HepG2 (cell line): ENCODE measurements around the gene MAPRE3. TPM values are rescaled to one million over a fixed set of nuclear protein-coding genes. Genes with fewer than 3 reads are reported as not detected.

Experiments used
- ATAC-seq: fragments of 200-7000 bp; cut with Tn5 transposase; 3 replicates; pipeline ENCODE4 v1.9.1; 2020; ENCODE audit warnings: mild to moderate bottlenecking, moderate library complexity
- BruUV-seq: library from RNA; stranded (reverse); fragments of 400-500 nt; replicated peaks from 2 replicates; lab custom pipeline; 2021; lab: Mats Ljungman, UMichigan
- CTCF ChIA-PET: fragments of 300-600 bp; formaldehyde crosslinking; extraction: SDS; loops from one replicate; lab custom pipeline; 2021; ENCODE audit warnings: low total read pairs, inconsistent platforms, low intra/inter-chr PET ratio; lab: Yijun Ruan, JAX
- POLR2A ChIA-PET: fragments of 350-600 bp; sonication (Branson Sonifier 250); formaldehyde crosslinking; loops from one replicate; lab custom pipeline; 2020; ENCODE audit warnings: antibody characterized with exemption, inconsistent platforms; lab: Yijun Ruan, JAX
- DNase-seq: peaks from one replicate; pipeline ENCODE4 v3.0.0-alpha.2; 2015; ENCODE audit warnings: low spot score
- FAIRE-seq: peaks from 3 replicates; lab custom pipeline; 2011; peaks lifted over from hg19 to GRCh38; lab: Jason Lieb, UNC
- H2AFZ ChIP-seq: one replicate; pipeline ENCODE4 v1.6.1; 2011; ENCODE audit warnings: low read length, inconsistent platforms
- H3K27ac ChIP-seq: fragments of 300-600 bp; 3 replicates; pipeline ENCODE4 v1.8.0; 2011; ENCODE audit warnings: mixed run types, mild to moderate bottlenecking, mixed read lengths, low read length, inconsistent platforms; ENCODE audit not compliant: insufficient read depth; ENCODE audit errors: extremely low read length
- H3K27me3 ChIP-seq, 2 experiments: fragments of 200-600 bp in 1 of 2; 2 replicates in 1 of 2; 3 replicates in 1 of 2; pipeline versions ENCODE4 v1.6.0 to v1.8.0; 2011; ENCODE audit warnings: low read length in 2 of 2, mild to moderate bottlenecking in 2 of 2, moderate library complexity in 2 of 2, inconsistent platforms in 1 of 2; ENCODE audit not compliant: insufficient read depth in 2 of 2, control insufficient read depth in 1 of 2
- H3K36me3 ChIP-seq, 2 experiments: fragments of 200-600 bp in 1 of 2; replicated peaks in 1 of 2; 2 replicates in 1 of 2; 3 replicates in 1 of 2; pipeline versions ENCODE4 v1.5.1 to v1.8.0; 2011; ENCODE audit warnings: low read length in 2 of 2, inconsistent platforms in 1 of 2; ENCODE audit not compliant: insufficient read depth in 2 of 2, control insufficient read depth in 1 of 2
- H3K4me1 ChIP-seq: 2 replicates; pipeline ENCODE4 v1.5.1; 2012; ENCODE audit warnings: low read length, inconsistent platforms; ENCODE audit not compliant: insufficient read depth
- H3K4me2 ChIP-seq: 2 replicates; pipeline ENCODE4 v1.6.0; 2011; ENCODE audit warnings: low read depth, low read length, inconsistent platforms
- H3K4me3 ChIP-seq, 3 experiments: fragments of 200-600 bp in 1 of 3; sonication (generic), shearing (Covaris generic) in 1 of 3; replicated peaks in 1 of 3; 2 replicates each; pipeline ENCODE4 v1.5.1; 2011 to 2016; ENCODE audit warnings: low read length in 3 of 3, inconsistent platforms in 2 of 3, low read depth in 2 of 3, mild to moderate bottlenecking in 2 of 3, control low read depth in 1 of 3, mixed read lengths in 1 of 3; ENCODE audit not compliant: insufficient read depth in 1 of 3
- H3K79me2 ChIP-seq: one replicate; pipeline ENCODE4 v1.6.1; 2011; ENCODE audit warnings: low read length, inconsistent platforms; ENCODE audit not compliant: insufficient read depth
- H3K9ac ChIP-seq: 2 replicates; pipeline ENCODE4 v1.6.0; 2011; ENCODE audit warnings: mild to moderate bottlenecking, low read depth, low read length, inconsistent platforms; ENCODE audit not compliant: insufficient read depth
- H3K9me3 ChIP-seq: 2 replicates; pipeline ENCODE4 v1.5.1; 2012; ENCODE audit warnings: mild to moderate bottlenecking, low read length
- H4K20me1 ChIP-seq: 2 replicates; pipeline ENCODE4 v1.6.0; 2011; ENCODE audit warnings: inconsistent platforms, mild to moderate bottlenecking, low read length, moderate library complexity; ENCODE audit not compliant: insufficient read depth
- EZH2 ChIP-seq: conservative IDR thresholded peaks from 2 replicates; pipeline ENCODE4 v1.6.1; 2012; ENCODE audit warnings: mild to moderate bottlenecking, low read depth, low read length, moderate library complexity
- GPN1 ChIP-seq: sonication (generic); formaldehyde crosslinking; IDR thresholded peaks from 2 replicates; pipeline ENCODE4 v1.5.1; 2020; ENCODE audit warnings: missing genetic modification reagents, borderline replicate concordance
- TBX2 ChIP-seq: sonication (generic); formaldehyde crosslinking; IDR thresholded peaks from 2 replicates; pipeline ENCODE4 v1.5.0; 2020; ENCODE audit warnings: missing genetic modification reagents, mild to moderate bottlenecking, borderline replicate concordance
- ZNF883 ChIP-seq: sonication (generic); formaldehyde crosslinking; IDR thresholded peaks from 2 replicates; pipeline ENCODE4 v1.5.1; 2020; ENCODE audit warnings: mild to moderate bottlenecking, missing genetic modification reagents; ENCODE audit errors: not compliant biosample characterization
- WGBS: methylation state at CpG from one replicate; pipeline ENCODE4 v1.1.6; 2017; ENCODE audit warnings: low lambda C conversion rate; 5-methylcytosine and 5-hydroxymethylcytosine counted together
- in situ Hi-C: cut with HindIII; loops from 2 replicates; pipeline ENCODE4 v1.10.0; 2017; ENCODE audit warnings: low pct_unique_long_range_greater_than_20kb; ENCODE audit not compliant: extremely low pct_ligation_motif_present
- intact Hi-C: fragments of 100-400 bp; cut with micrococcal nuclease; formaldehyde crosslinking; loops from one replicate; pipeline ENCODE4 v1.10.0; 2022; ENCODE audit not compliant: unreplicated experiment
- polyA plus RNA-seq, 8 experiments: library from polyadenylated mRNA; depleted of rRNA in 3 of 8; stranded (reverse) in 7 of 8; unstranded in 1 of 8; fragments of >200 nt; fragmentation: Illumina TruSeq in 4 of 8; extraction: Trizol in 4 of 8; gene quantifications; 2 replicates each; pipeline versions ENCODE4 v1.2.1 to v1.2.3, GENCODE V29; 2011 to 2016; ENCODE audit warnings: low read depth in 4 of 8, missing spikeins in 1 of 8, mixed read lengths in 1 of 8; ENCODE audit not compliant: insufficient read depth in 1 of 8
- total RNA-seq, 5 experiments: library from RNA; depleted of rRNA; stranded (reverse); fragments of >200 nt; fragmentation: Illumina TruSeq; extraction: Trizol; gene quantifications; 2 replicates each; pipeline ENCODE4 v1.2.3, GENCODE V29; 2016; ENCODE audit warnings: low read depth in 1 of 5
- TF ChIP-seq, protein P1 (sequence below): sonication (generic); formaldehyde crosslinking; IDR thresholded peaks from 2 replicates; pipeline ENCODE4 v1.5.0; 2020; ENCODE audit warnings: mild to moderate bottlenecking, missing genetic modification reagents
- TF ChIP-seq, protein P2 (sequence below): sonication (generic); formaldehyde crosslinking; conservative IDR thresholded peaks from 2 replicates; pipeline ENCODE4 v1.8.0; 2022; ENCODE audit warnings: missing genetic modification reagents
- TF ChIP-seq, protein P3 (sequence below): sonication (generic); formaldehyde crosslinking; IDR thresholded peaks from 2 replicates; pipeline ENCODE4 v1.8.0; 2022; ENCODE audit warnings: mild to moderate bottlenecking, missing genetic modification reagents, borderline replicate concordance

The MAPRE3 gene
- total and polyA plus RNA-seq, 2 of the 13 experiments (the other 11 are each of a cell fraction or from before 2014, with no cell fraction given): 0.31 to 0.91 TPM

DNA sequence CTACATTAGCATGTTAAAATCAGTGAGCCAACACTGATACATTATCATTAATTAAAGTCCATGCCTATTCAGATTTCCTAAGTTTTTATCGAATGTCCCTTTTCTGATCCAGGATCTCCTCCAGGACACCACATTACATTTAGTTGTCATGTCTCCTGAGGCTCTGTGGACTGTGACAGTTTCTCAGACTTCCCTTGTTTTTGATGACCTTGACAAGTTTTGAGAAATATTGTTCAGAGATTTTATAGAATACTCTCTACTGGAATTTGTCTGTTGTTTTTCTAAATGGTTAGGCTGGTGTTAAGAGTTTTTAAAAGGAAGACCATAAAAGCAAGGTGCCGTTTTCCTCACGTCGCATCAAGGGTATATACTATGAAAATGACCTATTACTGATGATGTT lies 16.3 kb upstream of the MAPRE3 start (continued):
- TF ChIP-seq, protein P1, sequence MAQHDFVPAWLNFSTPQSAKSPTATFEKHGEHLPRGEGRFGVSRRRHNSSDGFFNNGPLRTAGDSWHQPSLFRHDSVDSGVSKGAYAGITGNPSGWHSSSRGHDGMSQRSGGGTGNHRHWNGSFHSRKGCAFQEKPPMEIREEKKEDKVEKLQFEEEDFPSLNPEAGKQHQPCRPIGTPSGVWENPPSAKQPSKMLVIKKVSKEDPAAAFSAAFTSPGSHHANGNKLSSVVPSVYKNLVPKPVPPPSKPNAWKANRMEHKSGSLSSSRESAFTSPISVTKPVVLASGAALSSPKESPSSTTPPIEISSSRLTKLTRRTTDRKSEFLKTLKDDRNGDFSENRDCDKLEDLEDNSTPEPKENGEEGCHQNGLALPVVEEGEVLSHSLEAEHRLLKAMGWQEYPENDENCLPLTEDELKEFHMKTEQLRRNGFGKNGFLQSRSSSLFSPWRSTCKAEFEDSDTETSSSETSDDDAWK (CRISPR knock-in tag): no peak
- no peak for TF ChIP-seq ZNF883

DNA sequence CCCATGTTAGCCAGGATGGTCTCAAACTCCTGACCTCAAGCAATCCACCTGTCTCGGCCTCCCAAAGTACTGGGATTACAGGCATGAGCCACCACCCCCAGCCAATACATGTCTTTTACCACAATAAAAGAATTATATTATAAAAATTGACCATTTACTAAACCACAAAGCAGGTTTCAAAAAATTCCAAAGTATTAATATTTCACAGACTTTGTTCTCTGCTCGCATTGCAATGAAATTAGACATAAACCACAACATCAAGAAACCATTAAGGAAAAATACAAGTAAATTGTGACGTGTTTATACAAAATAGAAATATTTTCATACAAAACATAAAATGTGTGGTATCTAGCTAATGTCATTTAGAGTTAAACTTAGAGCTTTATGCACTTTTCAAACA lies 13.4 kb upstream of the MAPRE3 start:
- H3K4me1 ChIP-seq: no peaks in the 10 kb centered on the region
- no peak overlapping the region for H3K4me3 ChIP-seq
- TF ChIP-seq GPN1 (CRISPR knock-in tag): no peak
- POLR2A ChIA-PET: no interaction called here
- peaks cover 4 to 70% of the 10 kb centered on the region in 2 experiments; a peak in 4 of 5 replicates for H3K27me3 ChIP-seq
- no peaks in the 10 kb centered on the region for H3K36me3 ChIP-seq
- no TSS peak for BruUV-seq
- ATAC-seq: no peak
- no peaks in the 10 kb centered on the region for H3K79me2 ChIP-seq
- in situ Hi-C loops: no loop called here
- no peak for DNase-seq
- no peaks in the 10 kb centered on the region for H3K9me3 ChIP-seq
- intact Hi-C loops: no loop called here
- FAIRE-seq: no peak
- no peak overlapping the region for H3K9ac ChIP-seq
- no peak overlapping the region for H2AFZ ChIP-seq
- CTCF ChIA-PET: no interaction called here
- H4K20me1 ChIP-seq: no peaks in the 10 kb centered on the region
- WGBS: 18% methylated on average over 3 of the region's 3 CpGs
- no peak overlapping the region for H3K27ac ChIP-seq
- H3K4me2 ChIP-seq: no peak overlapping the region

DNA sequence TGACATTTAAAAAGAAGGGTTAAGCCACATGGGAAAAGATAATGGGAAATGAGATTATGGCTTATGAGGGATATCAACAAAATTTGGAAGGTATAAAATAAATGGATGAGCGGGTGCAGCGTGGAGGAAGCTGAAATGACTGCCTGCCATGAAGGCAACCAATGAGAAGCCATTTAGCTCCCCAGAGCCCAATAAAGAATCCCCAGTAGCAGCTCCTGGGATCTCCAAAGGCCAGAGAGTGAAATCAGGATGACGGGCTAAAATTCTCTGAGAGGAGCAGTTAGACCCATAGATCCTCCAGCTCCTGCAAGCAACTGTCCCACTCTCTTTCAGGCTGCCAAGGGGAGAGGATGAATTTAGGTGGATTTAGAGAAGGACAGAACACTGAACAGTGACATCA lies 12.9 kb upstream of the MAPRE3 start:
- no TSS peak for BruUV-seq
- peak; percentile 52; the same call in 1 of the 2 replicates for TF ChIP-seq EZH2
- TF ChIP-seq, protein P2, sequence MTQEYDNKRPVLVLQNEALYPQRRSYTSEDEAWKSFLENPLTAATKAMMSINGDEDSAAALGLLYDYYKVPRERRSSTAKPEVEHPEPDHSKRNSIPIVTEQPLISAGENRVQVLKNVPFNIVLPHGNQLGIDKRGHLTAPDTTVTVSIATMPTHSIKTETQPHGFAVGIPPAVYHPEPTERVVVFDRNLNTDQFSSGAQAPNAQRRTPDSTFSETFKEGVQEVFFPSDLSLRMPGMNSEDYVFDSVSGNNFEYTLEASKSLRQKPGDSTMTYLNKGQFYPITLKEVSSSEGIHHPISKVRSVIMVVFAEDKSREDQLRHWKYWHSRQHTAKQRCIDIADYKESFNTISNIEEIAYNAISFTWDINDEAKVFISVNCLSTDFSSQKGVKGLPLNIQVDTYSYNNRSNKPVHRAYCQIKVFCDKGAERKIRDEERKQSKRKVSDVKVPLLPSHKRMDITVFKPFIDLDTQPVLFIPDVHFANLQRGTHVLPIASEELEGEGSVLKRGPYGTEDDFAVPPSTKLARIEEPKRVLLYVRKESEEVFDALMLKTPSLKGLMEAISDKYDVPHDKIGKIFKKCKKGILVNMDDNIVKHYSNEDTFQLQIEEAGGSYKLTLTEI (CRISPR knock-in tag): no peak
- no peak for TF ChIP-seq TBX2 (CRISPR knock-in tag)
- TF ChIP-seq, protein P3, sequence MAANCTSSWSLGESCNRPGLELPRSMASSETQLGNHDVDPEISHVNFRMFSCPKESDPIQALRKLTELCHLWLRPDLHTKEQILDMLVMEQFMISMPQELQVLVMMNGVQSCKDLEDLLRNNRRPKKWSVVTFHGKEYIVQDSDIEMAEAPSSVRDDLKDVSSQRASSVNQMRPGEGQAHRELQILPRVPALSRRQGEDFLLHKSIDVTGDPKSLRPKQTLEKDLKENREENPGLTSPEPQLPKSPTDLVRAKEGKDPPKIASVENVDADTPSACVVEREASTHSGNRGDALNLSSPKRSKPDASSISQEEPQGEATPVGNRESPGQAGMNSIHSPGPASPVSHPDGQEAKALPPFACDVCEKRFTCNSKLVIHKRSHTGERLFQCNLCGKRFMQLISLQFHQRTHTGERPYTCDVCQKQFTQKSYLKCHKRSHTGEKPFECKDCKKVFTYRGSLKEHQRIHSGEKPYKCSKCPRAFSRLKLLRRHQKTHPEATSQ (CRISPR knock-in tag): no peak
- ATAC-seq (no peak), FAIRE-seq (no peak), DNase-seq (no peak)
- Histone ChIP-seq H3K4me1 (no peaks in the 10 kb centered on the region), H3K27ac (no peak overlapping the region), H2AFZ (no peak overlapping the region), H3K27me3 (peaks cover 4 to 65% of the 10 kb centered on the region in 2 experiments; a peak in 4 of 5 replicates), H3K4me2 (no peak overlapping the region), H3K4me3 (no peak overlapping the region), H3K36me3 (no peaks in the 10 kb centered on the region), H3K9me3 (no peaks in the 10 kb centered on the region), H4K20me1 (no peaks in the 10 kb centered on the region), H3K79me2 (no peaks in the 10 kb centered on the region), H3K9ac (no peak overlapping the region)
- ChIA-PET CTCF (no interaction called here), POLR2A (no interaction called here)
- intact Hi-C loops: no loop called here
- WGBS: 38% methylated on average over 3 of the region's 3 CpGs
- in situ Hi-C loops: no loop called here
